GM23338 (cell line): ENCODE data around the gene ACTR8. TPM values are rescaled to one million over a fixed set of nuclear protein-coding genes. Genes with fewer than 3 reads are reported as not detected.

Source experiments
- ATAC-seq: fragments of 200-7000 bp; cut with Tn5 transposase; 3 replicates; pipeline ENCODE4 v1.9.1; 2020
- DNase-seq: peaks from one replicate; pipeline ENCODE4 v3.0.0-alpha.2; 2015; ENCODE audit warnings: low spot score
- H2AFZ ChIP-seq: fragments of 200-600 bp; sonication (generic); 2 replicates; pipeline ENCODE4 v1.8.0; 2016; ENCODE audit warnings: antibody characterized with exemption, mild to moderate bottlenecking, moderate library complexity
- H3F3A ChIP-seq: fragments of 200-600 bp; sonication (generic); replicated peaks from 2 replicates; pipeline ENCODE4 v1.8.0; 2017; ENCODE audit warnings: antibody characterized with exemption, mixed run types, low read depth
- H3K27ac ChIP-seq: fragments of 200-600 bp; sonication (generic); 2 replicates; pipeline ENCODE4 v1.6.1; 2016; ENCODE audit warnings: low read depth
- H3K27me3 ChIP-seq: fragments of 200-600 bp; sonication (generic); 2 replicates; pipeline ENCODE4 v1.8.0; 2016; ENCODE audit warnings: mild to moderate bottlenecking, mixed run types, moderate library complexity; ENCODE audit not compliant: insufficient read depth
- H3K36me3 ChIP-seq: fragments of 200-600 bp; sonication (generic); 2 replicates; pipeline ENCODE4 v1.8.0; 2016; ENCODE audit warnings: mild to moderate bottlenecking; ENCODE audit not compliant: insufficient read depth
- H3K4me1 ChIP-seq: fragments of 200-600 bp; sonication (generic); 2 replicates; pipeline ENCODE4 v1.8.0; 2016; ENCODE audit warnings: mild to moderate bottlenecking, moderate library complexity; ENCODE audit not compliant: insufficient read depth
- H3K4me2 ChIP-seq: fragments of 200-600 bp; sonication (generic); 2 replicates; pipeline ENCODE4 v1.7.1; 2017; ENCODE audit warnings: mixed run types
- H3K4me3 ChIP-seq: fragments of 200-600 bp; sonication (generic); 2 replicates; pipeline ENCODE4 v1.6.1; 2016; ENCODE audit warnings: mixed run types
- H3K79me2 ChIP-seq: fragments of 200-600 bp; sonication (generic); replicated peaks from 2 replicates; pipeline ENCODE4 v1.8.0; 2017; ENCODE audit warnings: mild to moderate bottlenecking; ENCODE audit not compliant: insufficient read depth
- H3K9me2 ChIP-seq: fragments of 200-600 bp; sonication (generic); 2 replicates; pipeline ENCODE4 v1.8.0; 2017; ENCODE audit not compliant: insufficient read depth
- H4K20me1 ChIP-seq: fragments of 200-600 bp; sonication (generic); replicated peaks from 2 replicates; pipeline ENCODE4 v1.8.0; 2017; ENCODE audit warnings: mild to moderate bottlenecking; ENCODE audit not compliant: insufficient read depth
- H3K27ac Mint-ChIP-seq: 2 replicates; pipeline ENCODE4 v1.8.0; 2020; ENCODE audit warnings: inconsistent platforms, mild to moderate bottlenecking, moderate library complexity, mixed read lengths
- H3K27me3 Mint-ChIP-seq: 3 replicates; pipeline ENCODE4 v1.8.0; 2022; ENCODE audit warnings: low read depth, mild to moderate bottlenecking, moderate library complexity, mixed read lengths, inconsistent platforms; ENCODE audit not compliant: insufficient read depth, poor library complexity
- H3K36me3 Mint-ChIP-seq: 3 replicates; pipeline ENCODE4 v1.8.0; 2021; ENCODE audit warnings: low read depth, mild to moderate bottlenecking, inconsistent platforms, moderate library complexity, mixed read lengths
- H3K4me1 Mint-ChIP-seq: 3 replicates; pipeline ENCODE4 v1.8.0; 2020; ENCODE audit warnings: mild to moderate bottlenecking, inconsistent platforms, mixed read lengths
- H3K4me3 Mint-ChIP-seq: 3 replicates; pipeline ENCODE4 v1.8.0; 2021; ENCODE audit warnings: moderate library complexity, mild to moderate bottlenecking, inconsistent platforms, mixed read lengths
- H3K9me3 Mint-ChIP-seq: 3 replicates; pipeline ENCODE4 v1.8.0; 2020; ENCODE audit warnings: moderate library complexity, mild to moderate bottlenecking, inconsistent platforms, mixed read lengths
- CTCF ChIP-seq, 2 experiments: fragments of 200-600 bp in 1 of 2; sonication (generic) in 1 of 2; conservative IDR thresholded peaks; 2 replicates each; pipeline versions ENCODE4 v1.5.1 to v1.6.1; 2016 to 2017; ENCODE audit warnings: antibody characterized with exemption in 2 of 2, low read depth in 2 of 2, mild to moderate bottlenecking in 2 of 2, moderate library complexity in 1 of 2
- EZH2 ChIP-seq: fragments of 200-600 bp; sonication (generic); IDR thresholded peaks from one replicate; pipeline ENCODE4 v1.8.0; 2017; ENCODE audit warnings: antibody characterized with exemption, mild to moderate bottlenecking, low read depth; ENCODE audit not compliant: unreplicated experiment
- EZH2phosphoT487 ChIP-seq: fragments of 200-600 bp; sonication (generic); IDR thresholded peaks from one replicate; pipeline ENCODE4 v1.8.1; 2018; ENCODE audit warnings: antibody characterized with exemption; ENCODE audit not compliant: unreplicated experiment
- REST ChIP-seq: IDR thresholded peaks from one replicate; pipeline ENCODE4 v1.6.1; 2018; ENCODE audit warnings: antibody characterized with exemption; ENCODE audit not compliant: unreplicated experiment
- STAT1 ChIP-seq: IDR thresholded peaks from one replicate; pipeline ENCODE4 v1.6.1; 2016; ENCODE audit warnings: antibody characterized with exemption; ENCODE audit not compliant: unreplicated experiment
- polyA plus RNA-seq: library from polyadenylated mRNA; unstranded; fragments of >200 nt; fragmentation: Nextera tagmentation; extraction: Ambion mirVana; gene quantifications from 2 replicates; pipeline ENCODE4 v1.2.1, GENCODE V29; 2016
- total RNA-seq: library from RNA; depleted of rRNA; stranded (reverse); fragments of >200 nt; shearing (Covaris generic); gene quantifications from 2 replicates; pipeline ENCODE4 v1.2.3, GENCODE V29; 2014

The ACTR8 gene
- total and polyA plus RNA-seq, 2 experiments from 2014 or later = 19.8 to 23.0 TPM

- H3K9me2 ChIP-seq = no peaks in the 10 kb centered on the region
- H3K36me3 Mint-ChIP-seq = no peaks in the 10 kb centered on the region
- DNase-seq (no peak), ATAC-seq (no peak)
- no peaks in the 10 kb centered on the region for H3K4me1 ChIP-seq
- H3K79me2 ChIP-seq = no peaks in the 10 kb centered on the region
- no peak overlapping the region for H3K4me3 ChIP-seq
- peaks cover 12% of the 10 kb centered on the region for H3K4me1 Mint-ChIP-seq
- H3K9me3 Mint-ChIP-seq = no peaks in the 10 kb centered on the region
- H3K27ac ChIP-seq = no peak overlapping the region
- H3K27me3 ChIP-seq = no peaks in the 10 kb centered on the region
- H4K20me1 ChIP-seq = no peaks in the 10 kb centered on the region; the same call in 1 of the 2 replicates
- no peak overlapping the region for H2AFZ ChIP-seq
- no peaks in the 10 kb centered on the region for H3F3A ChIP-seq
- H3K27ac Mint-ChIP-seq = no peak overlapping the region
- TF ChIP-seq STAT1 = no peak
- TF ChIP-seq EZH2 = no peak
- TF ChIP-seq CTCF (conservative IDR thresholded peaks at IDR 0.05; ENCODE audit: low read depth in 2 of 2) = no peak
- H3K4me3 Mint-ChIP-seq = no peak overlapping the region
- H3K27me3 Mint-ChIP-seq = peaks cover 2% of the 10 kb centered on the region
- no peak overlapping the region for H3K4me2 ChIP-seq
- no peaks in the 10 kb centered on the region for H3K36me3 ChIP-seq
Measured at GRCh38 chr3:53826048-53826447, 55.9 kb downstream of the ACTR8 start.

- Mint-ChIP-seq H3K4me1 (peaks cover 12% of the 10 kb centered on the region), H3K36me3 (peaks cover 2% of the 10 kb centered on the region; the same call in 1 of the 3 replicates), H3K4me3 (no peak overlapping the region), H3K27me3 (peaks cover 2% of the 10 kb centered on the region), H3K9me3 (no peaks in the 10 kb centered on the region), H3K27ac (no peak overlapping the region)
- no peaks in the 10 kb centered on the region for H3K9me2 ChIP-seq
- no peak overlapping the region for H2AFZ ChIP-seq
- no peaks in the 10 kb centered on the region; the same call in 1 of the 2 replicates for H4K20me1 ChIP-seq
- H3K4me1 ChIP-seq = no peaks in the 10 kb centered on the region
- H3K4me3 ChIP-seq = no peak overlapping the region
- no peaks in the 10 kb centered on the region for H3K27me3 ChIP-seq
- ATAC-seq (no peak), DNase-seq (no peak)
- no peak overlapping the region for H3K27ac ChIP-seq
- no peak for TF ChIP-seq EZH2phosphoT487
- TF ChIP-seq REST = no peak
- no peak overlapping the region for H3K4me2 ChIP-seq
- no peaks in the 10 kb centered on the region; the same call in 1 of the 2 replicates for H3K36me3 ChIP-seq
- no peaks in the 10 kb centered on the region for H3F3A ChIP-seq
- H3K79me2 ChIP-seq = no peaks in the 10 kb centered on the region
Measured at GRCh38 chr3:53824795-53825194, 57.2 kb downstream of the ACTR8 start.
